Mesenchymal stem cell (in vitro differentiated cells and primary cell): ENCODE measurements around the gene EXOC3L1. TPM values are rescaled to one million over a fixed set of nuclear protein-coding genes. Genes with fewer than 3 reads are reported as not detected.

Source experiments
- DNase-seq: peaks from one replicate; pipeline ENCODE4 v3.0.0-alpha.2; 2013
- H2AFZ ChIP-seq: one replicate; pipeline ENCODE4 v1.6.1; 2013; ENCODE audit warnings: low read depth, mild to moderate bottlenecking, control low read depth, inconsistent platforms, low read length, moderate library complexity
- H2AK5ac ChIP-seq: 2 replicates; pipeline ENCODE4 v1.6.1; 2013; ENCODE audit warnings: low read length, moderate library complexity, mild to moderate bottlenecking, inconsistent platforms; ENCODE audit not compliant: severe bottlenecking
- H2BK120ac ChIP-seq: one replicate; pipeline ENCODE4 v1.6.1; 2013; ENCODE audit warnings: low read depth, mild to moderate bottlenecking, inconsistent platforms, low read length, moderate library complexity
- H2BK12ac ChIP-seq, 2 experiments: one replicate each; pipeline ENCODE4 v1.6.1; 2013; ENCODE audit warnings: inconsistent platforms in 2 of 2, low read length in 2 of 2, mild to moderate bottlenecking in 2 of 2, moderate library complexity in 2 of 2, control low read depth in 1 of 2
- H2BK15ac ChIP-seq: one replicate; pipeline ENCODE4 v1.6.1; 2013; ENCODE audit warnings: mild to moderate bottlenecking, low read depth, inconsistent platforms; ENCODE audit not compliant: poor library complexity, severe bottlenecking
- H2BK5ac ChIP-seq: 2 replicates; pipeline ENCODE4 v1.6.1; 2013; ENCODE audit warnings: low read depth, mild to moderate bottlenecking, low read length, control low read depth, inconsistent platforms; ENCODE audit not compliant: poor library complexity, severe bottlenecking
- H3K14ac ChIP-seq, 2 experiments: one replicate each; pipeline ENCODE4 v1.6.1; 2013; ENCODE audit warnings: inconsistent platforms in 2 of 2, low read length in 2 of 2, control low read depth in 1 of 2, mild to moderate bottlenecking in 1 of 2, moderate library complexity in 1 of 2
- H3K18ac ChIP-seq, 2 experiments: one replicate each; pipeline ENCODE4 v1.6.1; 2013; ENCODE audit warnings: inconsistent platforms in 2 of 2, low read length in 2 of 2, control low read depth in 1 of 2, low read depth in 1 of 2, mild to moderate bottlenecking in 1 of 2
- H3K23ac ChIP-seq, 2 experiments: one replicate each; pipeline ENCODE4 v1.6.1; 2013; ENCODE audit warnings: inconsistent platforms in 2 of 2, low read length in 2 of 2, mild to moderate bottlenecking in 2 of 2, moderate library complexity in 2 of 2, control low read depth in 1 of 2
- H3K27ac ChIP-seq: 2 replicates; pipeline ENCODE4 v1.5.1; 2013; ENCODE audit warnings: mild to moderate bottlenecking, moderate library complexity, low read length, control low read depth, inconsistent platforms; ENCODE audit not compliant: poor library complexity, severe bottlenecking
- H3K27me3 ChIP-seq, 2 experiments: 2 replicates each; pipeline versions ENCODE4 v1.6.1 to v1.7.0; 2013; ENCODE audit warnings: low read length in 2 of 2, mild to moderate bottlenecking in 2 of 2, moderate library complexity in 2 of 2, control low read depth in 1 of 2, inconsistent platforms in 1 of 2; ENCODE audit not compliant: control insufficient read depth in 1 of 2, insufficient read depth in 1 of 2
- H3K36me3 ChIP-seq, 2 experiments: 2 replicates each; pipeline versions ENCODE4 v1.6.1 to v1.7.0; 2013; ENCODE audit warnings: low read length in 2 of 2, control low read depth in 1 of 2, inconsistent platforms in 1 of 2, low read depth in 1 of 2, mild to moderate bottlenecking in 1 of 2; ENCODE audit not compliant: insufficient read depth in 2 of 2, control insufficient read depth in 1 of 2
- H3K4ac ChIP-seq, 2 experiments: one replicate each; pipeline ENCODE4 v1.6.1; 2013; ENCODE audit warnings: inconsistent platforms in 2 of 2, low read length in 2 of 2, mild to moderate bottlenecking in 2 of 2, moderate library complexity in 2 of 2, control low read depth in 1 of 2, low read depth in 1 of 2
- H3K4me1 ChIP-seq: 2 replicates; pipeline ENCODE4 v1.6.1; 2013; ENCODE audit warnings: low read depth, low read length, control low read depth; ENCODE audit not compliant: control insufficient read depth, insufficient read depth
- H3K4me2 ChIP-seq: 2 replicates; pipeline ENCODE4 v1.6.1; 2013; ENCODE audit warnings: low read length, mild to moderate bottlenecking, inconsistent platforms; ENCODE audit not compliant: poor library complexity, severe bottlenecking
- H3K4me3 ChIP-seq, 2 experiments: 2 replicates each; pipeline versions ENCODE4 v1.5.1 to v1.7.0; 2013; ENCODE audit warnings: low read length in 2 of 2, mild to moderate bottlenecking in 2 of 2, control low read depth in 1 of 2, low read depth in 1 of 2; ENCODE audit not compliant: insufficient read depth in 1 of 2
- H3K79me1 ChIP-seq: replicated peaks from 2 replicates; pipeline ENCODE4 v1.6.1; 2013; ENCODE audit warnings: mild to moderate bottlenecking, control low read depth, low read length, inconsistent platforms; ENCODE audit not compliant: poor library complexity, severe bottlenecking
- H3K9ac ChIP-seq: 2 replicates; pipeline ENCODE4 v1.7.0; 2013; ENCODE audit warnings: mild to moderate bottlenecking, low read length, moderate library complexity
- H3K9me3 ChIP-seq: 2 replicates; pipeline ENCODE4 v1.7.0; 2013; ENCODE audit warnings: mild to moderate bottlenecking, low read length; ENCODE audit not compliant: control insufficient read depth
- H4K8ac ChIP-seq: one replicate; pipeline ENCODE4 v1.6.1; 2013; ENCODE audit warnings: inconsistent platforms, mild to moderate bottlenecking, low read length, moderate library complexity
- H4K91ac ChIP-seq: one replicate; pipeline ENCODE4 v1.6.1; 2013; ENCODE audit warnings: mild to moderate bottlenecking, low read length, inconsistent platforms
- WGBS: methylation state at CpG from one replicate; pipeline ENCODE4 v1.1.7; 2013; ENCODE audit warnings: mixed read lengths; 5-methylcytosine and 5-hydroxymethylcytosine counted together
- polyA plus RNA-seq, 2 experiments: library from polyadenylated mRNA; stranded (reverse); fragments of 200-250 nt; gene quantifications; one replicate each; pipeline ENCODE4 v1.2.3, GENCODE V29; 2013

Gene EXOC3L1, protein sequence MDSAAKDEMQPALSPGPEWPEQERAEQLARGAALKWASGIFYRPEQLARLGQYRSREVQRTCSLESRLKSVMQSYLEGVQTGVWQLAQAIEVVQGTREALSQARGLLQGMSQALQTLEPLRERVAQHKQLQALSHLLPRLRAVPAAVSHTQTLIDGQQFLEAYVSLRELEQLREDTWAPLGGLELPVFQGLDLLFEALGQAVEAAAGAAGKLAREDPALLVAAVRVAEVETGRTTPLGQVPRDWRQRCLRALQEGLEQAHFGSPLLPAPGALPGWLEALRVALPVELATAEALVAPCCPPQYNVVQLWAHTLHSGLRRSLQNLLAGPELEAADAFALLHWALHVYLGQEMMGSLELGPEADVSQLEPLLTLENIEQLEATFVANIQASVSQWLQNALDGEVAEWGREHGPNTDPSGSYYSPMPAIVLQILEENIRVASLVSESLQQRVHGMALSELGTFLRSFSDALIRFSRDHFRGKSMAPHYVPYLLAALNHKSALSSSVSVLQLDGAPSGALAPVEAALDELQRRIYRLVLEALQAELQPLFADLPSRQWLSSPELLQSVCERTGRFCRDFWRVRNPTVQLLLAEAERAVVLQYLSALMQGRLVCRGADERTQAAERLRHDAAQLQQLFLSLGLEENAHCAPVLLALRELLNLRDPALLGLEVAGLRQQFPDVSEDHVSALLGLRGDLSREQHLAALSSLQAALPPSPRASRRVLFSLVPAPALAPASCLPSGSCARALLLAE
- 0.01 TPM for polyA plus RNA-seq (2013, experiment 1 of 2)
- not detected for polyA plus RNA-seq (2013, experiment 2 of 2)

DNA sequence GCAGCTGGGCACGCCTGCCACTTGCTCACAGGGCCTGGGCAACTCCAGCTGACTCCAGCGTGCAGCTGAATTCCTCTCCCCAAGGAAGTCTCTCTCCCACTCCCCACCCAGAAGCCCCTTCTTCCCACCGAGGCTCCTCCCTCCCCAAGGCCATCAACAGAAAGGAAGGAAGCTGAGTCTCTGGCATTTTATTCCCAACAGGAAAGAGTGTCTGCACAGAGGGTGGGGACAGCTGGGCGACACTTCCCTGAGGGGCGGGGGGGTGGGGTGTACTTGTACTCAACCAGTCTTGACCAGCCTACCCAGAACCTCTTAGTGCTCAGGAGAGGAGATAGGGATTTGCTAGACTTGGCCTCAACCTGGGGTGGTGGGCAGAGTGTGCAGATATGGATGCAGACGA lies at the start of gene EXOC3L1:
Gene EXOC3L1 (minus strand): TSS at position 96 of the 400 bp plus-strand sequence. CDS start 460 bp downstream, outside the sequence.
- Histone ChIP-seq H3K14ac (no peak within 1 kb of the TSS), H3K27ac (no peak within 1 kb of the TSS), H2BK15ac (no peak within 1 kb of the TSS), H3K4me1 (peaks cover 39% of the 10 kb centered on the region), H3K36me3 (peaks cover 19% of the 10 kb centered on the region in 2 experiments), H3K9ac (no peak within 1 kb of the TSS), H3K18ac (no peak within 1 kb of the TSS), H3K4me3 (peak within 1 kb of the TSS in 1 of 2 experiments; percentile 12), H3K4ac (no peak within 1 kb of the TSS), H3K27me3 (no peaks in the 10 kb centered on the region), H2BK120ac (no peak within 1 kb of the TSS), H2BK12ac (no peak within 1 kb of the TSS), H3K9me3 (no peaks in the 10 kb centered on the region), H3K23ac (no peak within 1 kb of the TSS), H2BK5ac (no peak within 1 kb of the TSS), H2AK5ac (no peak within 1 kb of the TSS), H3K4me2 (no peak within 1 kb of the TSS), H2AFZ (no peak within 1 kb of the TSS), H4K8ac (no peak within 1 kb of the TSS), H3K79me1 (peaks cover 12% of the 10 kb centered on the region), H4K91ac (peak within 1 kb of the TSS; percentile 20)
- 51% methylated on average over 5 of the region's 6 CpGs for WGBS
- no peak for DNase-seq

DNA sequence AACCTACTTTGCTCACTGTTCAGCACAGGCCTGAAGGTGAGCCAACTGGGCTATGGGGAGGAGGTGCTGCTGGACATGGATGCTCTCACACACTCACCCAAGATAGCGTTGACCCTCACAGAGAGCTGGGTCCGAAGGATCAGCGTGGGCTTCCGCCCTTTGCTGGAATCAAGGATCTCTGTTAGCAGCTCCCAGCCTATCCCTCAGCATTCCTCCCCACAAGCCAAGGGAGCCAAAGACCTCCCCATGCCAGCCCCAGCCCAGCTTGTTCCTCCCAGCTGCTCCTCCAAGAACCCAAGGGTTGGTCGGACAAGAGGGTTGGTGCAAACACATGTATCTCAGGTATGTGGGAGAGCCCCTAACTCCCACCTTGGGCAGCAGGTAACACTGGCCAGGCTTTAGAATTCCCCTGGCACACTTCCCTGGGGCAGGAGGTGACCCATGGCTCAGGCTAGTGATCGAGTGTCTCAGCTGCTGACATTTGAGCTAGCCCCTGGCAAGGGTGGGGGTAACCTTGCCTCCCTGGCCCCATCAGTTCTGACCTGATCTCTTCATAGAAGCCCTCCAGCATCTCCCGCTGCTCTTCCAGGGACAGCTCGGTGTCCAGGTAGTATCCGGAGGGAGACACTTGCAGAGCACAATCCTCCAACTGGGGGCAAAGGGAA lies 49.0 kb upstream of the EXOC3L1 start:
- Histone ChIP-seq H3K14ac (no peak overlapping the region), H2BK15ac (no peak overlapping the region), H3K9ac (no peak overlapping the region), H4K91ac (no peak overlapping the region), H3K27ac (no peak overlapping the region), H3K79me1 (peaks cover 46% of the 10 kb centered on the region), H2AFZ (no peak overlapping the region), H2BK5ac (no peak overlapping the region), H2BK120ac (no peak overlapping the region), H3K4me2 (no peak overlapping the region), H2AK5ac (no peak overlapping the region), H3K4me3 (no peak overlapping the region), H3K4me1 (peaks cover 24% of the 10 kb centered on the region), H3K18ac (no peak overlapping the region), H4K8ac (no peak overlapping the region), H2BK12ac (peak overlapping the region in 1 of 2 experiments; percentile 32), H3K23ac (no peak overlapping the region), H3K36me3 (peaks cover 60 to 67% of the 10 kb centered on the region in 2 experiments), H3K9me3 (no peaks in the 10 kb centered on the region), H3K27me3 (no peaks in the 10 kb centered on the region), H3K4ac (peak overlapping the region in 1 of 2 experiments; percentile 25)
- over 99% methylated on average over 9 of the region's 9 CpGs for WGBS
- DNase-seq, result no peak

DNA sequence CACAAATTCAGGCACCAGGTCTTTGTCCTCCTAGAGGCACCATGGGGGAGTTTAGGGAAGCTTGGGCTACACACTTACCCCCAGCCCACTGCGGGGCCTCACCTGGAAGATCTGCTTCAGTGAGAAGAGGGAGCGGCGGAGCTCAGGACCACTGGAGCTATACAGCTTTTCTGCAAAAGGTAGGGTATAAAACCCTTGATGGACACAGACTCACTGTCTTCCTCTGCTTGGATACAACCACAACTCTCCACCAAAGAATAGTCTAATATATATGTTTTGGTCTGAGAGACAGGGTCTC lies 48.3 kb upstream of the EXOC3L1 start:
- Histone ChIP-seq H4K8ac (peak overlapping the region; percentile 19), H2AFZ (no peak overlapping the region), H3K18ac (no peak overlapping the region), H3K4me3 (no peak overlapping the region), H3K27ac (no peak overlapping the region), H3K27me3 (no peaks in the 10 kb centered on the region), H2BK120ac (no peak overlapping the region), H2BK15ac (no peak overlapping the region), H3K4me2 (no peak overlapping the region), H2BK12ac (no peak overlapping the region), H2AK5ac (no peak overlapping the region), H2BK5ac (no peak overlapping the region), H3K4ac (no peak overlapping the region), H3K14ac (no peak overlapping the region), H3K9ac (no peak overlapping the region), H3K36me3 (peaks cover 67 to 73% of the 10 kb centered on the region in 2 experiments), H3K23ac (no peak overlapping the region), H4K91ac (no peak overlapping the region), H3K9me3 (no peaks in the 10 kb centered on the region), H3K4me1 (peaks cover 20% of the 10 kb centered on the region), H3K79me1 (peaks cover 45% of the 10 kb centered on the region)
- no peak for DNase-seq
- 100% methylated on average over 1 of the region's 3 CpGs for WGBS
